HepG2 (cell line): Measurements from ENCODE around the gene PRR5L.

ENCODE experiments used
- ATF7 ChIP-seq, 2 experiments: fragments of 450-650 bp in 1 of 2; sonication (generic) in 1 of 2; formaldehyde crosslinking in 1 of 2; IDR thresholded peaks; 2 replicates each; pipeline versions ENCODE4 v1.4.0 to v1.6.1; 2016 to 2020; ENCODE audit warnings: antibody characterized with exemption in 1 of 2, mild to moderate bottlenecking in 1 of 2, missing genetic modification reagents in 1 of 2
- ZBTB7A ChIP-seq: sonication (generic); formaldehyde crosslinking; IDR thresholded peaks from 2 replicates; pipeline ENCODE4 v1.8.0; 2022; ENCODE audit warnings: mild to moderate bottlenecking, missing genetic modification reagents
- ZNF777 ChIP-seq: sonication (generic); formaldehyde crosslinking; IDR thresholded peaks from 2 replicates; pipeline ENCODE4 v1.4.0; 2020; ENCODE audit warnings: missing genetic modification reagents
- TF ChIP-seq, protein P1 (sequence below): IDR thresholded peaks from 2 replicates; pipeline ENCODE4 v1.6.1; 2016; ENCODE audit warnings: missing compliant biosample characterization, missing genetic modification reagents, borderline replicate concordance

DNA sequence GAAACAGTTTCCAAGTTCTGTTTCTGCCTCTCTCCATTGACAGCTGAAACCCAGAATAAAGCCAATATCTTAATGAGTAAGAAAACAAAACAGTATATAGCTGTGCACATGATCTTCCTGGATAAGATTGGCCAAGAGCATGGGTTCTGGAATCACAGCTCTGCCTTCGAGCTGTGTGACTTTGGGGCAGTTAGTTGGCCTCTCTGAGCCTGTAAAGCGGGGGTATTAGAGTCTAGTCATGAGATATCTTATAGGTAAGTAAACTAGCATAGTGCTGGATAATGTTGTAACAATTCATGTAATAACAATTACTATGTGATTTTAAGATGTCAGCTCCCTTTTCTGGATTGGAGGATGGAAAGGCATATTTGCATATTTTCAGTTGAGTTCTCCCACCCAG is 140.5 kb downstream of the PRR5L start:
- TF ChIP-seq, protein P1, sequence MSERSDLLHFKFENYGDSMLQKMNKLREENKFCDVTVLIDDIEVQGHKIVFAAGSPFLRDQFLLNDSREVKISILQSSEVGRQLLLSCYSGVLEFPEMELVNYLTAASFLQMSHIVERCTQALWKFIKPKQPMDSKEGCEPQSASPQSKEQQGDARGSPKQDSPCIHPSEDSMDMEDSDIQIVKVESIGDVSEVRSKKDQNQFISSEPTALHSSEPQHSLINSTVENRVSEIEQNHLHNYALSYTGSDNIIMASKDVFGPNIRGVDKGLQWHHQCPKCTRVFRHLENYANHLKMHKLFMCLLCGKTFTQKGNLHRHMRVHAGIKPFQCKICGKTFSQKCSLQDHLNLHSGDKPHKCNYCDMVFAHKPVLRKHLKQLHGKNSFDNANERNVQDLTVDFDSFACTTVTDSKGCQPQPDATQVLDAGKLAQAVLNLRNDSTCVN (CRISPR knock-in tag) = no peak
- no peak for TF ChIP-seq ATF7 (IDR thresholded peaks at IDR 0.05)
- TF ChIP-seq ATF7 (CRISPR knock-in tag; IDR thresholded peaks at IDR 0.05) = no peak
- TF ChIP-seq ZBTB7A = no peak
- TF ChIP-seq ZNF777 (CRISPR knock-in tag) = no peak
